GM21447 (cell line): ENCODE results near the gene SRA1.
A peak's percentile ranks its signal among the peaks of the same experiment; 100 is the strongest.
"Not testable (repeated sequence)": the region's sequence is repeated elsewhere in the genome, so short reads cannot be mapped to it uniquely, and the experiment has no call there.

Source experiments
- ATAC-seq: cut with Tn5 transposase; IDR thresholded peaks from one replicate; pipeline ENCODE4 v1.9.1; 2021; ENCODE audit not compliant: unreplicated experiment

The SRA1 gene

GRCh38 chr5:140557136-140557805, at the start of gene SRA1:
Gene SRA1 (minus strand): TSS chr5:140557473. CDS start chr5:140557452, 21 bp downstream.
- ATAC-seq, result peak; percentile 92

DNA sequence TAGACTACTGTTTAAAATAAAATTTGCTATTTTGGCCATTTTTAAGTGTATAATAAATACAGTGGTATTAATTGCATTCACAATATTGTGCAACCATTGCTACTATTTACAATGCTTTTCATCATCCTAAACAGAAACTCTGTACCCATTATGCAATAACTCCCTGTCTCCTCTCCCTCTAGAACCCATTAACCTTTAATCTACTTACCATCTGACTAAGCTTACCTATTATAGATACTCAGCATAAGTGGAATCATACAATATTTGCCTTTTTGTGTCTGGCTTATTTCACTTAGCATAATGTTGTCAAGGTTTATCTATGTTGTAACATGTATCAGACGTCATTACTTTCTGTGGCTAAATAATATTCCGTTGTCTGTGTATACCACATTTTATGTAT, 49.8 kb upstream of the SRA1 start:
- ATAC-seq, result no peak

- ATAC-seq, result no peak
Measured at GRCh38 chr5:140605879-140606278, 48.6 kb upstream of the SRA1 start.

DNA sequence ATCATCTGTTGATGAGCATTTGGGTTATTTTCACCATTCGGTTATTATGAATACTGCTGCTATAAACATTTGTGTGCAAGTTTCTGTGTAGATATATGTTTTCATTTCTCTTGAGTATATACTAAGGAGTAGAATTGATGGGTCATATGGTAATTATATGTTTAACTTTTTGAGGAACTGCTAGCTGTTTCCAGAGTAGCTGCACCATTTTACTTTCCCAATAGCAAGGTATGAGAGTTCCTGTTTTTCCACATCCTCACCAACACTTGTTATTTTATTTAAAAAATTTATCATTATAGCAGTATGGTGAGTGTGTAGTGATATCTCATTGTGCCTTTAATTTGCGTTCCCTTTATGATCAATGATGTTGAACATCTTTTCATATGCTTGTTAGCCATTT, 46.5 kb upstream of the SRA1 start:
- ATAC-seq, result no peak

DNA sequence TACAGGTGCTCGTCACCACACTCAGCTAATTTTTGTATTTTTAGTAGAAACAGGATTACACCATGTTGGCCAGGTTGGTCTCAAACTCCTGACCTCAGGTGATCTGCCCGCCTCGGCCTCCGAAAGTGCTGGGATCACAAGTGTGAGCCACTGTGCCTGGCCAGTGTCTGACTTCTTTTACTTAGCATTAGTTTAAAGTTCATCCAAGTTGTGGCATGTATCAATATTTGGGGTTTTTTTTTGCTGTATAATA, 46.1 kb upstream of the SRA1 start:
- ATAC-seq, result not testable (repeated sequence)

GRCh38 chr5:140602147-140602546, 44.9 kb upstream of the SRA1 start:
- no peak for ATAC-seq

GRCh38 chr5:140600096-140600495, 42.8 kb upstream of the SRA1 start:
- no peak for ATAC-seq

- no peak for ATAC-seq
Measured at GRCh38 chr5:140598836-140599235, 41.6 kb upstream of the SRA1 start.

DNA sequence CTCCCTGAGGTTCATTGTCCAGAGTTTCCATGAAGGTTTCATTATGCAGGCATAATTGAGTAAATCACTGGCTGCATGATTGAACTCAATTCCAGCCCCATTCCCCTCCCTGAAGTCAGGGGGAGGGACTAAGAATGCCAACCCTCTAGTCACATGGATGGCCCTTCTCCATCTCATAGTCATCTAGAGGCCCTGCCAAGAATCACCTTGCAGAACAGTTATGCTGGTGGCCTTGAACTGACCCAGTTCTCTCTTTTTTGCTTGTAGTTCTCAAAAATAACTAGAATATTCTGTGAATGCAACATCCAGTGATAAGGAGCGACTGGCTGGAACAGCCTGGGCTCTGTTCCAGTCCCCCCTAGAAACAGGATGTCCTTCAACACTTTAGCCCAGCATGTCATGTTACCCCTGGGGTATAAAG, 39.1 kb upstream of the SRA1 start:
- no peak for ATAC-seq

GRCh38 chr5:140595538-140596300, 38.4 kb upstream of the SRA1 start:
- no peak for ATAC-seq

DNA sequence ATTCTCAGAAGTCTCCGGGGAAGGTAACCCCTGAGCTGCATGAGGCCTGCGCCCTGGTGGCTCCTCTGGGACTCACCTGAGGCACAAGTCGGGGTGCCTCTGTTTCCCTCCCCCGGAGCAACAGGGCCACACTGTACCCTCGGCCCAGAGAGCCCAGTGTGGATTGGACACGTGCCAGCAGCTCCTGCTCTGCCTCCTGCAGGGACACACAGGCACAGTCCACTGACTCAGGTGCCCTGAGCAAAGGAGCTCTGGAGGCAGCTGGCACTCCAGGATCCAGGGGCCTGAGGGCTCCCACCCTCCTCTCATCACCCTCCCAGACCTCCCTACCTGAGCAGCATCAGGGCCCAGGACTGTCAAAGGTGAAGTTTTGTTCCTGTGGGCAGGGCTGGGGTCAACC, 36.9 kb upstream of the SRA1 start:
- no peak for ATAC-seq

DNA sequence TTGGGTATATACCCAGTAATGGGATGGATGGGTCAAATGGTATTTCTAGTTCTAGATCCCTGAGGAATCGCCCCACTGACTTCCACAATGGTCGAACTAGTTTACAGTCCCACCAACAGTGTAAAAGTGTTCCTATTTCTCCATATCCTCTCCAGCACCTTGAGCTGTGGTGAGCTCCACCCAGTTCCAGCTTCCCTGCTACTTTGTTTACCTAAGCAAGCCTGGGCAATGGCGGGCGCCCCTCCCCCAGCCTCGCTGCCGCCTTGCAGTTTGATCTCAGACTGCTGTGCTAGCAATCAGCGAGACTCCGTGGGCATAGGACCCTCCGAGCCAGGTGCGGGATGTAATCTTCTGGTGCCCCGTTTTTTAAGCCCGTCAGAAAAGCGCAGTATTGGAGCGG, 35.8 kb upstream of the SRA1 start:
- not testable (repeated sequence) for ATAC-seq

- no peak for ATAC-seq
Measured at GRCh38 chr5:140591747-140592372, 34.6 kb upstream of the SRA1 start.

GRCh38 chr5:140590861-140591260, 33.6 kb upstream of the SRA1 start:
- no peak for ATAC-seq

DNA sequence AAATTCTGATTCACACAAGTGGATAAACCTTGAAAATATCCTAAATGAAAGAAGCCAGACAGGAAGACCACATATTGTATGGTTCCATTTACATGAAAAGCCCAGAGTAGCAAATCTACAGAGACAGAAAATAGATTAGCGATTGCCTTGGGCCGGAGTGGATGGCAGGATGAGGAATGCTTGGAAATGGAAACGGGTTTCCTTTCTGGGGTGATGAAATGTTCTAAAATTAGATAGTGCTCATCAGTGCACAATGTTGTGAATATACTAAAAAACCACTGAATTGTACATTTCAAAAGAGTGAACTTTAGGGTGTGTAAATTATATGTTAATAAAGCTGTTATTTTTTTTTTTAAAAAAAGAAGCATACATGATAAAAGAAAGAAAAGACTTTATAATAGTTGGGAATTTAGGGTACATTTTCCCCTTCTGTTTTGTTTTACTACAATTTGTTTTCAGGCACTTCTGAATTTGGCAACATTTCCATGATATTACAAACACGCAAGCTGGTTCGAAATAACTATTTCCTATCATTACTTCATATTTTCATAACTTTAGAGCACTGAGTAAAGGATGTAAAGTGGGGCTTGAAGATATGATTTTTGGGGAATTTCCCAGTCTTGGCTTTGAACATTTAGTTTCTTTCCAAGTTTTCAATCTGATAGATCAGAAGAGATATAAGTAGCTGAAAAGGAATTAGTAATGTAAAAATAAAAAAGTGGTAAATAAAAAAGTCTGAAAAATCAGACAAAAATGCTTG, 31.2 kb upstream of the SRA1 start:
- ATAC-seq, result no peak

- ATAC-seq, result no peak
Measured at GRCh38 chr5:140587495-140587894, 30.2 kb upstream of the SRA1 start.

GRCh38 chr5:140579188-140579747, 22.0 kb upstream of the SRA1 start:
- ATAC-seq, result not testable (repeated sequence)

- no peak for ATAC-seq
Measured at GRCh38 chr5:140576776-140577201, 19.5 kb upstream of the SRA1 start.

- no peak for ATAC-seq
Measured at GRCh38 chr5:140575309-140575708, 18.0 kb upstream of the SRA1 start.

DNA sequence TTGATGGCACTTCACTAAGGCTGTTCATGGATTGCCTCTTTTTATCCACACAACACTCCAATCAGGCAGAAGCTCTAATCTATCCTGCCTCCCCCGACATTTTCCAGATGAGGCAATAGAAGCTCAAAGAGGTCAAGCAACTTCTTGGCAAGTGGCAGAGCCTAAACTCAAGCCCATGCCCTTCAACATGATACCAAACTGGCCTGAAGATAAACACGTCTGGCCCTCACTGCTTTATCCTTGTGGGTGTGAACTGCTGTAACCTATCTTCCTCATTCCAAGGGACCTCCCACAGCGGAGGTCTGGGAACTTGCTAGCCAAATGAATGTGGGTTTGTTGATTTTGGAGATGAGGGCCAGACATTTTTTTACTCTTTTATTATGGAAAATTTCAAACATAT, 16.9 kb upstream of the SRA1 start:
- ATAC-seq, result no peak

DNA sequence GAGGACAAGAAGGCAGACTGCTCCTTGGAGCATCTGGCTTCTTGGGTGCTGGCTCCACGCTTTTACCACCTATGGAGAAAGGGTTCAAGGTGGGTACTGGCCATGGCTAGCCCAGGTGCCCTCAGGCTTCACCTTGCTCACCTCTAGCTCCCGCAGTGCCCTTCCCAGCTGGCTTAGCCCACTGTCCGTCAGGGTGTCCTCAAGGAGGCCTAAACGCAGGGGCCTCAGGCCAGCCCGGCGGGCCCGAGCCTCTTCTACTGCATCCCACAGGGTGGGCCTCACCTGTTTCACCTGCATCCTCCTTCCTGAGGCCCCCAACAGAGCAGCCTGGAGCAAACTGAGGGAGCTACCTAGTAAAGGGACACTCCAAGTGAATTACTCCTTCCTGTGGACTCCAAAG, 16.4 kb upstream of the SRA1 start:
- no peak for ATAC-seq
